ENCODE data around the gene PTK7. TPM values are rescaled to one million over a fixed set of nuclear protein-coding genes. Genes with fewer than 3 reads are reported as not detected.

Gene PTK7
- total RNA-seq, 1 experiment from 2014 or later: 165 TPM

- TF ChIP-seq ATF3 (CRISPR knock-in tag; conservative IDR thresholded peaks at IDR 0.05): no peak
Measured at GRCh38 chr6:43189776-43190304, 113.7 kb downstream of the PTK7 start (continued).

GRCh38 chr6:43192911-43193310 lies 116.8 kb downstream of the PTK7 start:
- no peaks in the 10 kb centered on the region for H3K9me3 Mint-ChIP-seq
- CTCF ChIA-PET: no interaction called here

More at GRCh38 chr6:43192911-43193310, 116.8 kb downstream of the PTK7 start:
- no peaks in the 10 kb centered on the region for H3K36me3 Mint-ChIP-seq
- no peaks in the 10 kb centered on the region for H3K4me1 Mint-ChIP-seq
- POLR2A ChIA-PET: no interaction called here
- DNase-seq (ENCODE audit: low spot score): no peak
- no peak for ATAC-seq
- no peak for TF ChIP-seq SMAD3 (CRISPR knock-in tag; IDR thresholded peaks at IDR 0.05; ENCODE audit: borderline replicate concordance)
- TF ChIP-seq ZNF425 (CRISPR knock-in tag; conservative IDR thresholded peaks at IDR 0.05): no peak
- TF ChIP-seq ZNF121 (CRISPR knock-in tag; IDR thresholded peaks at IDR 0.05): no peak
- TF ChIP-seq STAT6 (CRISPR knock-in tag; conservative IDR thresholded peaks at IDR 0.05; ENCODE audit: low read depth): no peak
- no peak for TF ChIP-seq PRDM15 (CRISPR knock-in tag; IDR thresholded peaks at IDR 0.05)
- no peak for TF ChIP-seq SOX15 (CRISPR knock-in tag; IDR thresholded peaks at IDR 0.05)
- no peak for TF ChIP-seq MAX (CRISPR knock-in tag; IDR thresholded peaks at IDR 0.05)
- TF ChIP-seq HMGA2 (CRISPR knock-in tag; IDR thresholded peaks at IDR 0.05): no peak
- H3K4me3 Mint-ChIP-seq: no peak overlapping the region
- H3K27me3 Mint-ChIP-seq (ENCODE audit: low read depth): no peaks in the 10 kb centered on the region
- no peak overlapping the region for H3K27ac Mint-ChIP-seq

Data from WTC11 (cell line).